Ishikawa (cell line): Measurements from ENCODE around the gene RNLS.

ENCODE experiments used
- CEBPB ChIP-seq: IDR thresholded peaks from 2 replicates; pipeline ENCODE4 v1.6.1; 2012
- CREB1 ChIP-seq: IDR thresholded peaks from 2 replicates; pipeline ENCODE4 v1.6.1; 2012; ENCODE audit warnings: low read depth
- EGR1 ChIP-seq: IDR thresholded peaks from 2 replicates; pipeline ENCODE4 v1.6.1; 2012
- EP300 ChIP-seq: IDR thresholded peaks from 2 replicates; pipeline ENCODE4 v1.6.1; 2012; ENCODE audit warnings: borderline replicate concordance
- FOXM1 ChIP-seq: IDR thresholded peaks from 2 replicates; pipeline ENCODE4 v1.6.1; 2012; ENCODE audit warnings: low read depth, borderline replicate concordance
- MAX ChIP-seq: IDR thresholded peaks from 2 replicates; pipeline ENCODE4 v1.6.1; 2012
- NFIC ChIP-seq: IDR thresholded peaks from 2 replicates; pipeline ENCODE4 v1.6.1; 2012
- RAD21 ChIP-seq: IDR thresholded peaks from 2 replicates; pipeline ENCODE4 v1.6.1; 2012; ENCODE audit warnings: low read depth
- REST ChIP-seq: IDR thresholded peaks from 2 replicates; pipeline ENCODE4 v1.6.1; 2012; ENCODE audit warnings: low read depth, mild to moderate bottlenecking
- TAF1 ChIP-seq: IDR thresholded peaks from 2 replicates; pipeline ENCODE4 v1.6.1; 2012; ENCODE audit warnings: low read depth, mild to moderate bottlenecking
- TCF12 ChIP-seq: IDR thresholded peaks from 2 replicates; pipeline ENCODE4 v1.6.1; 2012; ENCODE audit warnings: low read depth
- USF1 ChIP-seq: IDR thresholded peaks from 2 replicates; pipeline ENCODE4 v1.6.1; 2012
- YY1 ChIP-seq: IDR thresholded peaks from 2 replicates; pipeline ENCODE4 v1.6.1; 2012; ENCODE audit warnings: low read depth
- ZBTB7A ChIP-seq: IDR thresholded peaks from 2 replicates; pipeline ENCODE4 v1.6.1; 2012; ENCODE audit warnings: low read depth

RNLS gene

GRCh38 chr10:88270871-88271713, 312.0 kb downstream of the RNLS start:
- TF ChIP-seq FOXM1, result no peak

GRCh38 chr10:88270061-88270808, 312.9 kb downstream of the RNLS start:
- TF ChIP-seq EGR1 (no peak), RAD21 (no peak), CREB1 (no peak), FOXM1 (no peak), MAX (no peak)

- no peak for TF ChIP-seq MAX
- no peak for TF ChIP-seq ZBTB7A
- no peak for TF ChIP-seq FOXM1
- TF ChIP-seq TCF12, result no peak
- TF ChIP-seq USF1, result no peak
Observed at GRCh38 chr10:88262591-88263234, 320.4 kb downstream of the RNLS start.

- TF ChIP-seq RAD21, result no peak
- TF ChIP-seq YY1, result no peak
- TF ChIP-seq EP300, result no peak
- TF ChIP-seq REST, result no peak
- no peak for TF ChIP-seq NFIC
- TF ChIP-seq FOXM1, result no peak
- no peak for TF ChIP-seq CEBPB
Observed at GRCh38 chr10:88261152-88261551, 322.0 kb downstream of the RNLS start.

- TF ChIP-seq NFIC (no peak), CREB1 (no peak), ZBTB7A (no peak), YY1 (no peak), FOXM1 (no peak), TAF1 (no peak)
Observed at GRCh38 chr10:88260329-88261051, 322.6 kb downstream of the RNLS start.

GRCh38 chr10:88259381-88259780, 323.7 kb downstream of the RNLS start:
- TF ChIP-seq USF1 (no peak), REST (no peak), CEBPB (no peak), MAX (no peak), ZBTB7A (no peak), EGR1 (no peak), EP300 (no peak), TCF12 (no peak), FOXM1 (no peak), TAF1 (no peak), CREB1 (no peak)
